EH (cell line): ENCODE measurements around the gene IL36B.
A peak's percentile ranks its signal among the peaks of the same experiment; 100 is the strongest.
"Not testable (repeated sequence)": the region's sequence is repeated elsewhere in the genome, so short reads cannot be mapped to it uniquely, and the experiment has no call there.

Experiments
- DNase-seq: peaks from one replicate; pipeline ENCODE4 v3.0.0-alpha.2; 2015; ENCODE audit warnings: low read depth

Gene IL36B

DNA sequence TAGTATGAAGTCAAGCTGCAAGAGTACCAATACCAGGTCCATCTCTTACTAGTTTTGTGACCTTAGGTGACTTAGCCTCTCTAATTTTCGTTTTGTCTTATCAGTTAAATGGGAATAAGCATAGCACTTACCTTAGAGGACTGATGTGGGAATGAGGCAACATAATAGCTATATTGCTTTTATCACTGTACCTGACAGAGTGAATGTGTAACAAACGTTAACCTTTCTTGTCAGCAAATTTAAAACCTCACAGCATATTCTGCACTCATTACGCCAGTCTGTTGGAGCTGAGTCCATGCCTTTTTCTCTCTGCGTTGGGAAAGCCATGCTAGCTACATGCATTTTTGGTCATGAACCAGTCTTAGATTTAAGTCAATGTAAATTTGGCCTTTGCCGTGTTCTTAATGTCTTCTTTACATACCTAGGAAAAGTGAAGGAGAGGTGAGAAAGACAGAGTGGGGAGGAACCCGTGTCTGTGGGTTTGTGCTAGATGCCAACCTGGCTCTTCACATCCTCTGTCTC, at the start of gene IL36B:
TSS of gene IL36B (minus strand) at position 472 of the 522 bp plus-strand sequence.
- no peak for DNase-seq

GRCh38 chr2:113102133-113102532, 49.5 kb upstream of the IL36B start:
- no peak for DNase-seq

DNA sequence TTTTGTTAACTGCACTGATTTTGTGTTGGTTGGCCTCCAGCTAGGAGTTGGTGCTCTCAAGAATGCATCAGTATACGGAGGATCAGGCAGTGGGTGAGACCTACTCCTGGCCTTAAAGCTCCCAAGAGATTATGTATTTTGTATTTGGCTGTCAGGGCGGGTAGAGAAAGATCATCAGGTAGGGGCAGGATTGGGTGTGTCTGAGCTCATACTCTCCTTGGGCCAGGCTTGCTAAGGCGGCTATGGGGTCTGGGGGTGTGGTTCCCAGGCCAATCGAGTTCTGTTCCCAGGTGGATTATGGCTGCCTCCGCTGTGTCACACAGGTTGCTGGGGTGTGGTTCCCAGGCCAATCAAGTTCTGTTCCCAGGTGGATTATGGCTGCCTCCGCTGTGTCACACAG, 45.9 kb upstream of the IL36B start:
- no peak for DNase-seq

- no peak for DNase-seq
These were observed 45.4 kb upstream of the IL36B start for GRCh38 chr2:113098041-113098440.

GRCh38 chr2:113096842-113097618, 44.4 kb upstream of the IL36B start:
- DNase-seq: not testable (repeated sequence)

- DNase-seq: not testable (repeated sequence)
These were observed 43.6 kb upstream of the IL36B start for GRCh38 chr2:113096306-113096705.

DNA sequence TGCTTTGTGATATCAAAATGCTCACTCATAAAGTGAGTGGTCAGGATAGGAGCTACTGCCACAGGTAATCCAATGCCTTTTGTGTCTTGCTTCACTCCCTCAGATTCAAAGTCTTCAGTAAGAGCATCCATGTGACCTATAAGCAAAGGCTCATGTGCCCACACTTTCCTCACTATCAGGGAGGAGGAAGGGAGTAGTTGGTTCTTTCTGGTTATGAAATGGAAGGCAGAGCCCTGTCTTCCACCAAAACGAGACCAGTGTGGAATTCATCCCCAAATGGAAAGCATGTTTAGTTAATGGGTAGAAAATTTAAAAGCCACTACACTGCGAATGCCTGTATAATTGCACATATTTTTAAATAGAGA, 40.9 kb upstream of the IL36B start:
- DNase-seq: no peak

DNA sequence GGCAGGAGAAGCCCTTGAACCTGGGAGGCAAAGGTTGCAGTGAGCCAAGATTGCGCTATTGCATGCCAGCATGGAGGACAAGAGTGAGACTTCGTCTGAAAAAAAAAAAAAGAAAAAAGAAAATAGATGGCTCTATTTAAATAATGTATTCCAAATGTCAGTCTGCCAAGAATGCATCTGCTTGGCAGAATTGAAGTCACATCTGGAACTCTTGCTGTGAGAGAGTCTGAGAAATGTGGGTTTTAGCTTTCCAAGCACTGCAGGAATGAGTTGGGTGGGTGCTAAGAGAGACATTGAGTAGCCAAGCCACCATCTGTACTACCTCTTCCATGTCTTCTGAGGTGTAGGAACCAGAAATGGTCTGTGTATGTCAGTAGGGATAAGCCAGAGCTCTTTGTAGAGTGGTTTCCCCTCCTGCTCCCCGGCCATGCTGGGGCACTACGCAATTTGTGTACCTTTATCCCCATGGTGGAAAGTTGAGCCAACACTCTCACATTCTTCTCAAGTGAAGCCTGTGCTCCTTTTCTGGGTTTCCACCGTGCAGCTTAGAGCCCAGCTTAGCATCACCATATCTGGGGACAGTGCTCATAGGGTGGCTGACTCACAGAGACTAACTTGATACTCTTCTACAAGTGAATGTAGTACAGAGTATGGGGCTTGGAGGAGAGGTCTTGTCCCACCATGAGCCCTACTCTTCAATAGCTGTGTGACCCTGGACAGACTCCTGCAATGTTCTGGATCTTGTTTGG, 40.4 kb upstream of the IL36B start:
- no peak for DNase-seq

GRCh38 chr2:113091231-113091896, 38.7 kb upstream of the IL36B start:
- DNase-seq: no peak

DNA sequence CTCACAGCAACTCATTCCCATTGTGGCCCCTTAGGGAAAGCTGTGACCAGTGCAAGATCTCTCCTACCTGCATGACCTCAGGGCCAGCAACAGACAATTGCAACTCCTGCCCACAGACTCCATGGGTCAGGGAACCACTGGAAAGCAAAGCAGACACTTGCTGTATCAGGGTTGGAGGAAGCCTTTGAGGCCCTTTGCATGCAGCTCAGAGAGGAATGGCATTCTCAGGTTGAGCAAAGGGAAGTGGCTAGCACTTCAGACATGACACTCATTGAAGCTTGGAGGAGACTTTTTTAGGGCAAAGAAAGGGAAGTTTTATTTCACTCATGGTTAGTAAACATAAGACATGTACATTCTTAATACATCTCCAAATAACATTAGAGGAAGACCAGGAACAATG, 37.2 kb upstream of the IL36B start:
- no peak for DNase-seq

- DNase-seq: no peak
These were observed 35.7 kb upstream of the IL36B start for GRCh38 chr2:113088213-113088992.

DNA sequence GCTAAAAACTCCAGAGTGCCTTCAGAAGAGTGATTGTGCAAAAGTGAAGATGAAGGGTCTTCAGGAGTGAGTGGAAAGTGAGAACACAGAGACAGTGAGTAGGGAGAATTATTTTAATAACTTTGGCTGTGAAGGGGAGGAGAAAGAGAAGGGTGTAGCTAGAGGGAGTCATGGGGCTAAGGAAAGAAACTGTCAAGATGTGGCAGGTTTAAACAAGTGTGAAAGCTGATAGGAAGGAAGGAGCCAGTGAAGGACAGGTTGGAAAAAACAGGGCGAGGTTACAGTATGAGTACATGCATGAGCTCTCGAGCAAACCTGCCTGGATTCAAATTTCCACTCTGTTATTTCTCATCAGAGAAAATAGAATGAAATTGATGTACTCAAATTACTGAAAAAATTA, 32.9 kb upstream of the IL36B start:
- DNase-seq: no peak

- DNase-seq: peak; percentile 21
These were observed 31.8 kb upstream of the IL36B start for GRCh38 chr2:113084249-113085000.

DNA sequence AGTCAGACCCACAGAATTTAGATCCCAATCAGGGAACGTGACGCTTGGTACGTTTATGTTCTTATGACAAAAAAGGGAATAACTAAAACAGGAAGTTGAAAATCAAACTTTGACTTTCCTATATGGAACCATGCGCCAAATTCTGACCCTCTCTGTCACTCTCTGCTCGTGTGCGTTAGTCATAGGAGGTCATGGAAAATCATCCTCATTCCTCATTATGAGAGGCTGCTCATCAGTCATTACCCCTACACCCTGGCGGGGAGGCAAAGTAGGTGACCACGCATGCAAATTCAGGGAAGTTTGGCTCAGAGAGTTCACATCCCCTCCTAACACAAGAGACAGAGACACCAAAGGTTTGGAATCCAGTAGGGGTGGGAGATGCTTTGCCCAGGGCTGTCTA, 30.6 kb upstream of the IL36B start:
- DNase-seq: no peak

DNA sequence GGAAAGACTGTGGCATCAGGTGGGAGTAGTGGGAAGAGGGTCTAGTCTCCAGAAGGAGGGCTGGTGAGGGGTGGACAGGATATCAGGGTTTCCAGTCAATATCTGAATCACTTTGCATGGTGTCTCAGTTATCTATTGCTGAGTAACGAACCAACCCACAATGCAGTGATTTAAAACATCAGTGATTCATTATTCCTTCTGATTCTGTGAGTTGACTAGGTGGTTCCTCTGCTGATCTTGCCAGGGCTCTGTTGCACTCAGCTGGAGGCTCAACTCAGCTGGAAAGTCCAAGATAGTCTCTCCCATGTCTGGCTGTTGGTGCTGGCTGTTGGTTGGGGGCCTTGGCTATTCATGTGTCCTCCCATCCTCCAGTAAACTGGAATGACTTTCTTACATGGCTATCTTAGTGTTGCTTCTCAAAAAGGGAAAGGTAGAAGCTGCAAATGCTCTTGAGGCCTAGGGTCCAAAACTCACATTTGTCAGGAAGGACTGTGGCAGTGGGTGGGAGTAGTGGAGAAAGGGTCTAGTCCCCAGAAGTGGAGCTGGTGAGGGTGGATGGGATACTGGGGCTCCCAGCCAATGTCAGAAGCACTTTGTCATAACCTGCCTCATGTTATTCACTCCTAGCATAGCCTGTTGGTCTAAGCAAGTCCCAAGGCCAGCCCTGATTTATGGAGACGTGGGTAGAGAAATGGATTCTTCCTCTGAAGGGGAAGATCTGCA, 29.0 kb upstream of the IL36B start:
- no peak for DNase-seq

DNA sequence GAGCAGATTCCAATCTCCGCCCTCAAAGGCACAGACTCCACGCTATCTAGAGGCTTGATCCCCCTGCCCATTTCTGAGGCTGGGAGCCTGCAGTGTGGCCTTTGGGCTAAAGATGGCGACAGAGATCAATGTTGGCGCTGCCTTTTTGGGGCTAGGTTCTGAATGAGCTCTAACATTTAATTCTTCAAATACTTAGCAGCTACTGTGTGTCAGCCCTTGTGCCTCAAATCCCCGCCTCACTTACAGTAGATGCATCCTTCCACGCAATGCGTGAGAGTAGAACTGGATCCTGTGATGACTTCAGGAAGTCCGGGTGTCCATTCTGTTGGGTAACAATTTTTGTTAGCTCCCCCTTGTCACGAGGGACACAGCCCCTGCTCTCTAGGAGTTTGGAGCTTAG, 27.5 kb upstream of the IL36B start:
- DNase-seq: peak; percentile 36

- DNase-seq: no peak
These were observed 26.5 kb upstream of the IL36B start for GRCh38 chr2:113079131-113079530.

- peak; percentile 14 for DNase-seq
These were observed 25.7 kb upstream of the IL36B start for GRCh38 chr2:113078350-113078839.

DNA sequence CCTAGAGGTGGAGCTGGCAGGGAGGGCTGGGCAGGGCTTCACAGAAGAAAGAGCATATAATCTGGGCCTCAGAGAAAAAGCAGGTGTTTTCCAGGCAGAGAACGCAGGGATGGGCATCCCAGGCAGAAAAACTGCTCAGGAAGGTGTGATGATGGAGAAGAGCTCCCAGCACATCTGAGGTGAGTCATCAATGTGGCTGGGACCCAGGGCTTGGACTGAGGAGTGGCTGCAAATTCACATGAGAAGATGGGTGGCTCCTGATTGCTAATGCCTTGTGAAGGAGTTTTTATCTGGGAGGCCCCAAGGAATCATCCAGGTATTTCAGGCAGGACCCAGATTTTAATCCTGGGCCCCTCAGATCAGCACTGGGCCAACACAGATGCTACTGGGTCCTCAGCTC, 25.3 kb upstream of the IL36B start:
- DNase-seq: peak; percentile 18

- DNase-seq: no peak
These were observed 24.4 kb upstream of the IL36B start for GRCh38 chr2:113076954-113077669.
